Thyroid gland (tissue), 4 donors: ENCODE data around the gene ENTPD8.

ENCODE experiments used
- CTCF ChIP-seq, 6 experiments: fragments of 200-600 bp in 3 of 6; fragments of 450-650 bp in 3 of 6; sonication (generic) in 3 of 6; IDR thresholded peaks; one replicate each; pipeline ENCODE4 v1.5.1; 2016 to 2019; ENCODE audit warnings: antibody characterized with exemption in 6 of 6, mild to moderate bottlenecking in 2 of 6, inconsistent platforms in 1 of 6, moderate library complexity in 1 of 6
- POLR2A ChIP-seq, 2 donors: fragments of 450-650 bp; IDR thresholded peaks; one replicate each; pipeline ENCODE4 v1.6.1; 2017; ENCODE audit warnings: antibody characterized with exemption in 2 of 2, mild to moderate bottlenecking in 2 of 2, moderate library complexity in 1 of 2

- TF ChIP-seq CTCF (IDR thresholded peaks at IDR 0.05) (no peak), POLR2A (IDR thresholded peaks at IDR 0.05) (no peak)
Measured at GRCh38 chr9:137449931-137450538, 8.9 kb upstream of the ENTPD8 start.
